ENCODE measurements around the gene C2orf92.
A peak's percentile ranks its signal among the peaks of the same experiment; 100 is the strongest.

The C2orf92 gene

DNA sequence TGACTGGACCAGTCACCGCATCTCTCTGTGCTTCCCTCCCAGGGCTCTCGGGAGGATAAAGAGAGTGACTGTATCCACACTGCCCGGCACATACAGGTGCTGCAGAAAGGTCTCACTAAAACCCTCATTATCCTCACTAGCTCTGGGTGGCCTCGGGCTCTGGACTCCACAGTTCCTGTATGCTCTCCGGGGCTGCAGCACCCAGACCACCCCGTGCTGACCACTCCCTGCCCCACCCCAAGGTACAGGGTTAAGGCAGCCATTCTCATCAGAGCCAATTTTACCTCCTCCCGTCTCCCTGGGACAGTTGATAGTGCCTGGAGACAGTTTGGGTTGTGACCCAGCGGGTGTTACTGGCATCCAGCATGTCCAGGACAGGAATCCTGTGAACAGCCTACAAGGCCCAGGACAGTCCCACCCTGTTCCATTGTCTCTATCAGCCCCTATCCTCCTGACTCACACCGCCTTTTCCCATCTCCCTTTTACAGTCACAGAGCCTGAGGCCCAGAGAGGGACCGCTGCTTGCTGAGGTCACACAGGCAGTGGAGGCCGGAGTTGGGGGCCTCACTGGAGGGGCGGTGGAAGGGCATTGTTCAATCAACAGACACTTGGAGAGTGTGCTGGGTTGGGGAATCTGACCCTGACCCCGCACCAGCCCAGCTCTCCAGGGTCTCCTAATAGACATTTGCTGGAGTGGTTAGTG lies 45.6 kb downstream of the C2orf92 start:
- DNase-seq: no peak

DNA sequence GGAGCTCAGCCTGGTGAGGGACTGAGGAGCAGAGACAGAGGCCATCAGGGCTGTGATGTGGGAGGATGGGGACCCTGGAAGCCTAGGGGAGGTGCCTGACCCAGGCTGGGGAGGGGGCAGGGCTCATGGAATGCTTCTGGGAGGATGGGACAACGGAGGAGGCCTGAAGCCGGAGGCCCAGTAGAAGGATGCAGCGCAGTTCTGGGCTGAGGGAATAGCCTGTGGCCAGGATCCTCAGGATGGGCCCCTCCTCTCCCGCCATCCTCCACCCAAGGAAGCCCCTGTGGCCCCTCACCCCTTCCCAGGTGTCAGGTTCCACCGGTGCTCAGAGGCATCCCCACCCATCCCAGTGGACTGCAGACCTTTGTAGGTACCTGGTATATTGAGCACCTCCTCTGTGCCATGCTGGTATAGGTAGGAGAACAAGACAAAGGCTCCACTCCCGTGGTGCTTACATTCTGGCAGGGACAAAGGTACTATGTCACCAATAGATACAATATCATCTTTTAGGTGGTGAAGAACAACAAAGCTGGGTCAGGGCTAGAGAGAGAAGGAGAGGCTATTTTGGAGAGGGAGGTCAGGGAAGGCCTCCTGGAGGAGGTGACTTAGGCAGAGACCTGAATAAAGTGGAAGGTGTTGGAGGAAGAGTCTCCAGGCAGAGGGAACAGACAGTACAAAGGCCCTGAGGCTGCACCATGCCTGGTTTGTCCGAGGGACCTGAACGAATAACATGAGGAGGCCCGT lies 46.6 kb downstream of the C2orf92 start:
- DNase-seq: no peak

DNA sequence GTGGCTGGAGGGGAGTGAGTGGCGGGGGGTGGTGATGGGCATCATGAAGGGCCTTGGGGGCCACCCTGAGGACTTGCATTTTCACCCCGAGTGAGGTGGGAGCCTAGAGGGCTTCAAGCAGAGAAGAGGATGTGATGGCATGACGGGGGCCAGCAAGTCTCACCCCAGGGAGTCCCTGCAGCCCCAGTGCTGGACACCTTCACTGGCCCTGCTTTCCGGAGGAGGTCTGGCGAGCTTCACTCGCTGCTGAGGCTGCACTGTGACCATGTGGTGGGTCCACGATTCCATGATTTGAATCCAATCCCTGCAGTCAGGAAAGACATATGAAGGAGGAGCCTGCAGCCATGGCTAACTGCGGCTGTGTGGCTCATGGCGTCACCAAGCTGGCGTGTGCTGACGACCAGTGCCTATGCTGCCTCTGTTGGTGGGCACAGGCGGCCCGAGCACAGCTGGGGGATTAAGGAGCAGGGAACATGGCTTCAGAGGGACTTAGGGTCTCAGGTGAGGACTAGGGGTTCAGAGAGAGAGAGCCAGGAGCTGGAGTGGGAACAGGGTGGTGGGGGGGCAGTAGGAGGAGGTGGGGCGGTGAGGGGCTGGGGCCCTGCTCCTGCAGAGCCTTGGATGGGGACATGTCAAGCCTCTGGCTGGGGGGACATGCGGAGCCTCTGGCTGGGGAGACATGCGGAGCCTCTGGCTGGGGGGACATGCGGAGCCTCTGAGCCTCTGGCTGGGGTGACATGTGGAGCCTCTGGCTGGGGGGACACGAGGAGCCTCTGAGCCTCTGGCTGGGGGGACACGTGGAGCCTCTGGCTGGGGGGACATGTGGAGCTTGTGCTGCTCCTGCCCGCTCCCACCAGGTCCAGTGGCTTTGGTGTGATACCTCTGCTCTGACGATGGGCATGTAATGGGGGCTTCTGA lies 47.4 kb downstream of the C2orf92 start:
- DNase-seq: no peak

DNA sequence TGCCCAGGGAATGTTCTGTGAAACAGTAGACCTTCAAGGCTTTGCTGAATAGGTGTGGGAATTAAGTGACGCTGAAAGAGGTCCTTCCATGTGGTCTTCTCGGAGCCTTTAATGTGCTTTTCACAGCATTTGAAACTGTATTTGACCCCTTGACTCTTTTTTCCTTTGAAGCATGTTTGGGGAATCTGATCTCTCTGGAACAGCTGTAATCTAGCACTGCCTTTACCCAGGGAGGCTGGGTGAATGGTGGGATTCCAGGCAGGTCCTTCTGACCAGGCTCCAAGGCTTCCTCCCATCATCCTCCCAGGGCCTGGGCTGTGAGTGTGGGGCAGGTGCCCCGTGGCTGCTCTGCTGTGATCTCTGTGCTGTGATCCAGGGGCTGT lies 48.1 kb downstream of the C2orf92 start:
- DNase-seq: no peak

DNA sequence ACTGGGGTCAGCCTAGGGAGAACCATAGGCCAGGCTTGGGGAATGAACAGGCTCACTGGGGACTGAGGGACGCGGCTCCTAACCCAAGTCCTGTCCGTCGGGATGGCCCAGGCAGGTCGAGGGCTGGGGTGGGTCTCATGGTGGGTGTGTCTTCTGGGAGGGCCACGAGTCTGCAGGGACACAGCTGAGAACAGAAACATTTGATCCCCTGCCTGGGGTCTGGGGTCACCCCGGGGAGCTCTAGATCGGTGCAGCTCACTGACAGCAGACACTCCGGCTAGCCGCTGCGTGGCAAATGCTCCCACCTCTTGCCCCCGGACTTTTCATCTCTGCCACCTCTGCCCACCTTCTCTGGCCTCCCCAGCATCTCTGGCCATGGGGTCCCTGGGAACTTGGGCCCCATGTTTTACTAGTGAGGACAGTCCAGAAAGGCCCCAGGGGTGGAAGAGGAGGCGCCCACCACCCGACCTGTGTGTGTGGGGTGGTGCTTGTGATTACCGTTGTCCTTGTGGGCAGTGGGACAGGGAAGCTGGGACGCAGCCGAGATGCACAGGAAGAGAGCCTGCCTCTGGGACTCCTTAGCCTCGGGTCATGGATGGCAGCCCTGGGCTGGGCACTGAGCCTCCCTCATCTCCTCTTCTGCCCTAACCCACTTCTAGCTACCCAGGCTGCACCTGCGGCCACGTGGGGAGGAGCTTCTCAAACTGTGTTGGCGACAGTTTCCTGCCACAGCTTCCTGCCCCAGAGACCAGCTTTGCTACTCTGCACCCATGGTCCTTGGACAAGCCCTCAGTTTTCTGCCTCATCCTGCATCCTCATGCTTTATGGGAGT lies 48.8 kb downstream of the C2orf92 start:
- DNase-seq: no peak

DNA sequence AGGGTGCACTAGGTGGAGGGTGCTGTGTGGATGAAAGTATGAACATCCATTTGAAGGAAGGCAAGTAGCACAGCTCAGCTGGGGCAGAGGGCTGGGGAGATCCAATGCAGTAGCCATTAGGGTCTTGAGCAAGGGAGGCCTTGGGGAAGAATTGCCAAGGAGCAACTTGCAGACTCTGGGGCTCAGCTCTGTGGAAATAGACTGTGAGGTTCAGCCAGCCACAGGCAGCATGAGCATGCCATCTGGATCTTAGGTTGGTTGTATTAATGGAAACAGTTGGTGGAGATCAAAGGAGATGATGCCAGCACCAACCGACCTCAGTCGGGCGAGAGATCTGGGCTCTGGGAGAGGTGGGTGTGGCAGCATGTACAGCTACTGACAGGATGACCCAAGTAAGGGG lies 49.4 kb downstream of the C2orf92 start:
- no peak for DNase-seq

DNA sequence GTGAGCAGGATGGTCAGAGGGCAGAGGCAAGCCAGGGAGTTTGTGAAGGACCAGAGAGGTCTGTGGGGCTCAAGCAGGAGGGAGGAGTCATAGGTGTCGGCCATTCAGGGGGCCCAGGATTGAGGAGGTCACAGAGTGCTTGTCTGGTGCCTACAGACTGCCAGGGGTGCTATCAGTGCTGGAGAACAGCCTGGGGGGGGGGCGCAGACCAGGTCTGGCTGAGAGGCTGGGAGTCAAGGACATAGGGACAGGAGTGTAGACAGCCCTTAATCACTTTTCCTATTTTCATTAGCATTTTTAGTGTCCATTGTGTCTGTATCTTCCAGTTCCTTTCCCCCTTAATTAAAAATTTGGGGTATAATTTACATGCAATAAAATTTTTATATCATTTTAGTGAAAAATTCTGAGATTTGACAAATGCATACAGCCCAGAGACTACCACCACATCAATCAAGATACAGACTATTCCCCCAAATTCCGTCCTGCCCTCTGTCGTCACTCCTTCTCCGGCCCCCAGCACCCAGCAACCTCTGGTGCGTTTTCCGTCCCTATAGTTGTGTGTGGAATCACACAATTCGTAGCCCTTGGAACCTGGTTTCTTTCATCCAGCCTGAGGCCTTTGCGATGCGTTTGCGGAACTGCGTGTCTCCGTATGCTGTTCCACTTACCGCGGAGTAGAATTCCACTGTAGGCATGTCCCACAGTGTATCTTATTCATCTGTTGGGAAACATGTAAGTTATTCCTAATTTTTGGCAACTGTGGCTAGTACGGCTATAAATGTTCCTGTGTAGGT lies 50.0 kb downstream of the C2orf92 start:
- DNase-seq: no peak

DNA sequence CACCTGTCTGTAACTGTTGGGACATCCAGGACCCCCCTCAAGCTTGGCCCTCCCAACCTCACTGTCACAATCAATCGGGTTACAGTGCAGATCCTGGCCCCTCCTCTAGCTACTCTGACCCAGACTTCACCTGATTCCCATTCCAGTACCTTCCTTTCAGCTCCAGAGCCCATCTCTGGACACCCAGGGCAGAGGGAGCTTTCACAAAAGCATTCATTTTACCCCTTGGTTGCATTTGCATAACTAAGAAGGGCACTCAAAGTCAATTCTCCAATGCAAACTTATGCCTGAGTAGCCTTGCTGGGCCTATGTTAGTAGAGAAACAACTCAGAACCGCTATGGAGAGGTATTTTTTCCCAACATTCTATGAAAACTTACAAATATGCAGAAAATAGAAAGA lies 51.2 kb downstream of the C2orf92 start:
- no peak for DNase-seq

DNA sequence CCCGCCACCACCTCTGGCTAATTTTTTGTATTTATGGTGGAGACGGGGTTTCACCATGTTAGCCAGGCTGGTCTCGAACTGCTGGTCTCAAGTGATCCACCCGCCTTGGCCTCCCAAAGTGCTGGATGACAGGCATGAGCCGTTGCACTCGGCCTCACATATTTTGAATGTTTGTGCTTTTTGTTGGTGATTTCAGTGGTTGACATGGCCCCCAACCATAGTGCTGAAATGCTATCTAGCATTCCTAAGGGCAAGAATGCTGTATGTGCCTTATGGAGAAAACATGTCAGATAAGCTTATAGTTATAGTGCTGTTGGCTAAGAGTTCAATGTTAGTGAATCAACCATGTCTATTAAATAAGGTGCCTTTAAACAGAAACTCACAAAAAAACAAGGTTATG lies 52.7 kb downstream of the C2orf92 start:
- DNase-seq: no peak

DNA sequence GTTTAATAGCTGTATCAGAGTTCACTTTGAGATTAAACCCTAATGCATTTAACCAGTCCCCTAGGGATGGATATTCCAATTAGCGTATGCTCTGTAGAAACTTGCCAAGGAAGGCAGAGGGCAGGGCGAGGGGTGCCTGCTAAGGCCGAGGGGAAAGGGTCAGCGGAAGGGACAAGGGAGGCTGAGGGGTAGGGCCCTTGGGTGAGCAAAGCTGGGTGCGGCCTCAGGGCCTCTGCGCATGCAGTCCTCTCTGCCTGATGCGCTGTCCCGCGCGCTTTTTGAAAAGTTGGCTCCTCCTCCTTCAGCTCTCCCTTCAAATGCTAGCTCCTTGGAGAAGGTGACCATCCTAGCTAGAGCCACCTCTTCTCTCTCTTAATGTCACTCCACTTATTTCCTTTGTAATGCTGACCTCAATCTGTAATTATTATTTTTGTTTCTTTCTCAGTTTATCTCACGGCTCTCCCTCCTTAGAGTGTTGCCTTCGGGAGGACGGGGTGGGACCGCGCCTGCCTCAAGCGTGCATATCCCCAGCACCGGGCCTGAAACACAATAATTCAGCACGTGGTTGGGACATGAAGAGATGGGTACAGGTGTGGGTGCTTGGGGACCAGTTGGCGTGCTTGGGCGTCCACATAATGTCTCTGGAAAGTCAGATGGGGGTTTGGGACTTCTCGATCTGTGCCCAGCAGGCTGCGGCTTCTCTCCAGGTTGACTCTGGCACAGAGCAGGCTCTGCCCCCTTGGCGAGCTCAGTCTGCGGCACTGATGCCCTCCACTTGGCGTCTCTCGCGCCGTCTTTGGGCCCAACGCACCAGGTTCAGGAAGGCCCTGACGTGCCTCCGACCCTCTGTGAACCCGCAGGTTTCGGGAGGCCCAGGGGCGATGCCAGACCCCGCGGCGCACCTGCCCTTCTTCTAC lies 53.9 kb downstream of the C2orf92 start:
- no peak for DNase-seq

DNA sequence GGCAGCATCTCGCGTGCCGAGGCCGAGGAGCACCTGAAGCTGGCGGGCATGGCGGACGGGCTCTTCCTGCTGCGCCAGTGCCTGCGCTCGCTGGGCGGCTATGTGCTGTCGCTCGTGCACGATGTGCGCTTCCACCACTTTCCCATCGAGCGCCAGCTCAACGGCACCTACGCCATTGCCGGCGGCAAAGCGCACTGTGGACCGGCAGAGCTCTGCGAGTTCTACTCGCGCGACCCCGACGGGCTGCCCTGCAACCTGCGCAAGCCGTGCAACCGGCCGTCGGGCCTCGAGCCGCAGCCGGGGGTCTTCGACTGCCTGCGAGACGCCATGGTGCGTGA lies 54.5 kb downstream of the C2orf92 start:
- no peak for DNase-seq

DNA sequence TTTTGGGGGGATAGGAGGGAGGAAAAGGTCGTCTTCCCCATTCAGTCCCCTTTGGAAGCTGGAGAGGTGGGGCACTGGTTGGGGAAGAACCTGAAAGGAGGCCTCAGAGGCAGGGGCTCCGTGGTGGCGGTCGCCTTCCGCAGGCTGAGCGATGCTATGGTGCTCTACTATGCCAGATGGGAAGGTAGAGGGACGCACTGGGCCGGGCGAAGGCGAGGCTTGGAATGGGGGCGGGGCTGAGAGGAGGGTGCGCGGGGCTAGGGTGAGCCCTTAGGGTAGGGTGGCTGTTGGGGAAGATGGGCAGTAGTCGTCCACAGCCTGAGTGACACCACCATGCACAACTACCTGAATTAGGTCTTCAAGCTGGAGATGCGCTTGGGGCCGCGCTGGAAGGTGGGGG lies 55.0 kb downstream of the C2orf92 start:
- no peak for DNase-seq

DNA sequence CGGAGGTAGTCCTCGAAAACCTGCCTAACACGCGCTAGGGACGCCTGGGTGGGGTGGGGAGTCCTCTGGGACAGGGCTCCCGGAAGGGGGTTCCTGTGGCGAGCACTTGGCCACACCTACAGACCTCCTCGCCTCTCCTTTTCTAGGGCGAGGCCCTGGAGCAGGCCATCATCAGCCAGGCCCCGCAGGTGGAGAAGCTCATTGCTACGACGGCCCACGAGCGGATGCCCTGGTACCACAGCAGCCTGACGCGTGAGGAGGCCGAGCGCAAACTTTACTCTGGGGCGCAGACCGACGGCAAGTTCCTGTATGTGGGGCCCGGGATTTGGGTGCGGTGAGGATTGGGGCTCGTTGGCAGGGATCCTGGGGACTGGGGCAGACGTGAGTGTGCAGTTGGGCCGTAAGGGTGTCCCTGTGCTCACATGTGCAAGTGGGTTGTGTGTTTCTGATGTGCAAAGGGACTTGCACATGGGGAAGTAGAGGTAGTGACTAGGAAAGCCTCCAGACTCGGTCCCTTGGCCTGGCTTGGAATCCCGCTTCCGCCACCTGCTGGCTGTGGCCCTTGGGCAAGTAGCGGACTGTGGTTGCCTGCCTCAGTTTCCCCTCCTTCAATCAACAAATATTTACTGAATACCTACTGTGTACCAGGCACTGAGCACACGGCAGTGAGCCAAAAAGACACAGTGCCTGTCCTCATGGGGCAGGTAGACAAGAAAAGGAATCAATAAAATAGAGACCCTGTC lies 55.6 kb downstream of the C2orf92 start:
- no peak for DNase-seq

DNA sequence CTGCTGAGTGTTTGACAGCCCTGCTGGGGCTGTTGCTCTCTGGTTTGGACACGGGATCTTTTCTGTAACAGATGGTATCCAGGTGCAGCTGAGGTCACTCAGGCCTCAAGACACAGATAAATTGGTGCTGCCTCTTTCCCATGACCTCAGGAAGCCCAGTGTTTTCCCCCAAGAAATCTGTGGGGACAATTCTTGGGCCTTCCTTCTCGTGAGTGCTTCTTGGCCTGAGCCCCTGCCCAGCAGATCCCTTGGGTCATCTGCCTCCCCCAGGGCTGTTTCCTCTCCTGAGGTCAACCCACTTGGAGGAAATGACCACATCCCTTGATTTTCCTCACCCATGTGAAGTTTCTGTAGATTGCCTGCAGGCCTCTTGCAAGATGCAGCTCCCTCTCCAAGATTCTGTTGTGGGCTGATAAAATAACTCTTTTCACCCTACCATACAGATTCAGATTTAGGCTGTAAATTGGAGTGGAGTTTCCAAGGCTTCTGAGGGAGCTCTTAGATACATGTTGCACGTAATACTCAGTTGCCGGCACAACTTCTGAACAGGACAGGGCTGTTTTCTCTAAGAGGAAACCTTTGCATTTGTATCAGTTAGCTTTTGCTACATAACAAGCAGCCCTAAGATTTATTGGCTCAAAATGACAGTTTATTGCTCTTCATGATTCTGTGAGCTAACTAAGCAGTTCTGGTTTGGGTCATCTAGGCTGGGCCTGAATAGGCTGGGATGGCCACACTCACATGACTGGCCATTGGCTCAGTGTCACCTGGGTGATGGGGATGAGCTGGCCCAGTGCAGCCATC lies 57.0 kb downstream of the C2orf92 start:
- no peak for DNase-seq

DNA sequence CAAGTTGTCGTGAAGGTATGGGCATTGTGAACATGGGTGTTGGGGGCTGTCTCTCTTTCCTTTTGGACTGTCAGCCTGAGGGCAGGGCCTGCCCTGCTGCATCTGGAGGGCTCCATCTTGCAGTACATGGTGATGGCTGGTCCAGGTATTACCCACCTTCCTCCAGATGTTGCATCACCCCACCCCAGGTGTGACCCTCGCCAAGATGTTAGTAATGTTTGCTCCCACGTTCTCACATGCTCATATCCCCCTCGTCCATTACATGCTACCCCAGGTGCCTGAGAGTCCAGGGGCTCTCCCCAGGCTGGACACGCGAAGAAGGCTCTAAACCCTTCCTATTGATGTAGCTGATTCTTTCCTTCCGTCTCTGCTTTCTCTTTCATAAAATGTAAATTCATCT lies 57.8 kb downstream of the C2orf92 start:
- no peak for DNase-seq

DNA sequence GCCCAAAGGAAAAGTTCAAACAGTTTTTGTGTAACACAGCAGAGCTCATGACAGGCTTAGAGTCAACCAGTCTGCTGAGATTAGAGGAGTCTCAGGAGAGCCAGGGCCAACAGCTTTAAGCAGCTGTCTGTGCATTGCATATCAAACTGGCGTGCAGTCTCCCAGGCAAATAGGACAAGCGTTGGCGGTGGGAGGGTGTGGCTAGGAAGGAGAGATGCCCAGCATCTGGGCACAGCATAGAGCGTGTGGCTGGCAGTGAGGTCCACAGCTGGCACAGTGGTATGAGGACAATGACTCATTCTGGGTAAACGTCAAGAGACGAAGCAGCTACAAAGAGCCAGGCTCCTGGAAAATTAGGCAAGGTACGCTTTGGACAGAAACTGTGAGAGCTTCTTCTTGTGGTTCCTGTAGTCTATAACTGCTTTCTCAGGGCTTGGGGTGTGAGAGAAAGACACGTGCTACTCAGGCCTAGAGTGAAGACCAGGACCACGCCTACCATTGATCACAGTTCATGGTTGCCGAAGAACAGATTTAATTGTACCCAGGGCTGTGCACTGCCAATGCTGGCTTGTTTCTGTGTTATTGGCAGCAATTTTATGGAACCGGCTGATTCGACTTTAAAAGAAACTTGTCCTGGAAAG lies 58.7 kb downstream of the C2orf92 start:
- peak in 1 of 2 donors; percentile 2 for DNase-seq

DNA sequence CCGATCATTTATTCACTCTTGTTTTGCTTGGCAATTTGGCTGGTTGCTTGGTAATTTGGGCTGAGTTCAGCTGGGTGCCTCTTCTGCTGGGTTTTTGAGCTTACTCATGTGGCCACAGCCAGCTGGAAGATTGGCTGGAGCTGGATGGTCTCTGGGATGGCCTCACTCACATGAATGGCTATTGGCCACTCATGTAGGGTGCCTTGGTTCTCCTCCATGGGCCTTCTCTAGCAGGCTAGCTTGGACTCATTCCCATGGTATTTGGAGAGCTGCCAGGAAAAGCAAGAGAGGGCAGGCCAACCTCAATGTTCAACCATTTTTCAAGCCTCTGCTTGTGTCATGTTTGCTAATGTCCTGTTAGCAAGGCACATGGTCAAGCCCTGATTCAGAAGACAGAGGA lies 60.7 kb downstream of the C2orf92 start:
- DNase-seq: no peak

DNA sequence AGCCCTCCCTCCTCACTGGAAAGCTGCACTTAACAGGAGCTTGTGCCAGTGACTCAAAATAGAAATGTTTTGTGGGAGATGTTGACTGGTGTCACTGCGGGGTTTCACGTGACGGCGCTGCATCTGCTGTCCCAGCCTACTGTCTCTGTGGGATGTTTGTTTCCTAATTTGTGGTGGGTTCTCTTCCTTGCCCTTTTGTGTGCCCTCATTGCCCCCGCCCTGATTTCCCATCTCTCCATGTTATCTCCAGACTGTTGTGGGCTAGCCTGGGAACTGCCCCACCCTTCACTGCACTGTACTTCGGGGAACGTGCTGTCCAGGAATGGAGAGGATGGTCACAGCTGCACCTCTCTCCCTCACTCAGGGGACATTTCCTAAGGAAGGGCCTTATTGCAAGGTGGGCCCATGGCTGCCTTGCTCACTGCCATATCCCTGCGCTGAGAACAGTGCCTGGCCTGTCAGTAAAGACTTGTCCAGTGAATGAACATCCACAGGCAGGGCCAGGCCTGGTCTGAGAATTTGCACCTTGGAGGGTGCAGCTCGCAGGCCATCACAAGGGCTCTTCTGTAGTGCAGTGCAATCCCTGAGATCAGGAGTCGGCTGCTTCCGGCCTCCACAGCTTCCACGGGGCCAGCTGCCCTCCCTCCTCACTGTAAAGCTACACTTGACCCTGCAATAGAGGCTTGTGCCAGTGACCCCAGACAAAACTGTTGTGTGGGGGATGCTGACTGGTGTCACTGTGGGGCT lies 61.9 kb downstream of the C2orf92 start:
- no peak for DNase-seq

Data from hippocampal formation (tissue), 2 donors.